NCI-H1436 treated with DMSO at 0.1 percent for 48 hours (cell line): Measurements from ENCODE around the gene TMEM271.

Experiments
- DNase-seq: peaks from one replicate; lab custom pipeline; 2025; lab: John Stamatoyannopoulos, UW

The TMEM271 gene

GRCh38 chr4:576245-576821, at the start of gene TMEM271:
TMEM271 (minus strand) TSS chr4:576295; CDS start chr4:576062, 233 bp downstream.
- no peak for DNase-seq

GRCh38 chr4:625631-626161, 49.6 kb upstream of the TMEM271 start:
- DNase-seq = no peak

- no peak for DNase-seq
Measured at GRCh38 chr4:624705-625590, 48.9 kb upstream of the TMEM271 start, which contains the start of gene PDE6B. PDE6B (plus strand) TSS chr4:625573; CDS start chr4:625627, 54 bp downstream.

- DNase-seq = no peak
Measured at GRCh38 chr4:623914-624566, 47.9 kb upstream of the TMEM271 start.

GRCh38 chr4:622996-623913, 47.2 kb upstream of the TMEM271 start:
- DNase-seq = no peak

GRCh38 chr4:622071-622995, 46.2 kb upstream of the TMEM271 start:
- DNase-seq = no peak

- DNase-seq = no peak
Measured at GRCh38 chr4:621296-622070, 45.4 kb upstream of the TMEM271 start.

GRCh38 chr4:620851-621261, 44.8 kb upstream of the TMEM271 start:
- no peak for DNase-seq

GRCh38 chr4:620201-620600, 44.1 kb upstream of the TMEM271 start:
- no peak for DNase-seq

GRCh38 chr4:617644-618641, 41.8 kb upstream of the TMEM271 start:
- no peak for DNase-seq

GRCh38 chr4:616911-617643, 41.0 kb upstream of the TMEM271 start:
- DNase-seq = no peak

GRCh38 chr4:616091-616490, 40.0 kb upstream of the TMEM271 start:
- no peak for DNase-seq

- no peak for DNase-seq
Measured at GRCh38 chr4:613126-613525, 37.0 kb upstream of the TMEM271 start.

GRCh38 chr4:612749-613125, 36.6 kb upstream of the TMEM271 start:
- DNase-seq = no peak

GRCh38 chr4:612052-612748, 36.1 kb upstream of the TMEM271 start:
- DNase-seq = no peak

GRCh38 chr4:610411-611261, 34.5 kb upstream of the TMEM271 start:
- DNase-seq = no peak
